GM18861 (cell line): ENCODE data around the gene DISP2.

Experiments used
- ATAC-seq: cut with Tn5 transposase; IDR thresholded peaks from one replicate; pipeline ENCODE4 v1.9.1; 2021; ENCODE audit not compliant: unreplicated experiment

The DISP2 gene

DNA sequence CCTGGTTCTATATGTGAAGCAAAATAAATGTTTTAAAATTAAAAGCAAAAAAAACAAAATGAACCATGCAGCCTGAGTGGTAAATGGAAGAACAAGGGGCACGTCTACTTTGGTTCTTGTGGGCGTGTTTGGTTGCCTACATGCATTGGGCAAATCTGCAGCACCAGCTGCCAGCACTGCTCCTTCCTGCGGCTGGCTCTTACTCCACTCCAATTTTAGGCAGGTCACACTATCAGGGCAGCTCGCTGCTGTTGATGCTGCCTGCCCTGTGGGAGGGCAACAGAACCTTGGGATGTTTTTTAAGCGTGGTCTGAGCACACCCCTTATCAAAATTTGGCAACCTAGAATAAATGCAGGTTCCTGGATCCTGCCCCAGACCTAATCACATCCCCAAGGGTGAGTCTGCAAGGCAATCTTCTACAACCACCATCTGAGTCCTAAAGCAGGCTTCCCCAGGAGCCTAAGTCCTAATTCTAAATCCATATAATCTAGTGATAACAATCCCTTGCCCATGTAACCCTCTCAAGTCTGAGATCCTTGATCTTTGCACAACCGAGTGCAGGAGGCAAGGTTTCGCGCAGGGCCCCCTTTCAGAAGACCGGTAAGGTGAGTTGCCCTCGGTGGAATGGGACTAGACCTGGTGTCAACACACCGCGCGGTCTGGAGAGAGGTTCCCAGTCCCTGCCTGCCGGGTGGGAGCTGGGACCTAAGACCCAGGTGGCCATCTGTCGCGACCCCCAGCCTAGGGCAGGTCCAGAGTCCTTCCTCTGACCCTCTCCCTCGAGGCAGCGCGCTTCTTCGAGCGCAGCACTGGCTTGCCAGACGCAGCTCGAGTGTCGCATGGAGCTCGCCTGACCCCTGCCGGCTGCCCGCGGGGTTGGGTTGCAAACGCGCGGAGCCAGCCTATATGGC is 63.5 kb downstream of the DISP2 start:
- no peak for ATAC-seq

GRCh38 chr15:40424483-40425115 is 66.6 kb downstream of the DISP2 start:
- no peak for ATAC-seq

GRCh38 chr15:40425681-40426080 is 67.7 kb downstream of the DISP2 start:
- ATAC-seq = no peak

DNA sequence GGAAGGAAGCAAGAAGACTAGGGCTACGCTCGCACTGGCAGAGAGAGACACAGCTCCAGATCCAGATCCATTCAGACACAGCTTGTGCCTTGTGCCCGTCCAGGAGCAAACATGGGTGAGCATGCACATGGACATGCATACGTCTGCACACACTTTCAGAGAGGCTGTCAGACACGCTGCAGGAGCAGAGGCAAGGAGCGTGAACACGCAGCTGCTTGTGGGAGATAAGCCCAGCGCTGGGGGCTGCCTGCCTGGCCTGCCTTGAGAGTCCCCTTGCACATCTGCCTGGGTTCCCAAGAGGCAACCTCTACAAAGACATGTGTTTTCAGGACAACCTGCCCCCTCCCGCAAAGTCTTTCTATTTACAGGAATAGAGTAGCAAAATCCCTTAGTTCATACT is 69.2 kb downstream of the DISP2 start:
- no peak for ATAC-seq

DNA sequence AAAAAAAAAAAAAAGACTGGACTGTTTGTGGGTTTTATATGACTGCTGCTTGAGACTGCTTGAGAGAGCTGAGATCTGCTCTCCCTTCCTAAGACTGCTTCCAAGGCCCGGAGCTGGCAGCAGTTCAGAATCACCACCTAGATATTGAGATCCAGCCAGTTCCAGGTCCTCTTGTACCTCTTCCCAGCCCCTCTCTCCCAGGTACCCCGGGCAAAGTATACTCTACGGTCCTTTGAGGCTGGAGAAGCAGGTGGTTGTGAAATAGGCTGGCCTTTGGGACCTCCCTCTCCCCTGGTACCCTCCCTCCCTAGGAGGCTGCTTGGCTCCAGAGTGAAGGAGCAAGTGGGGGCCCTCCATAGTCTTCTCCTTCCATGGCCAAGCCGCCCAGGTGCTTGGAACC is 70.2 kb downstream of the DISP2 start:
- ATAC-seq = no peak
